Activated T-cell treated with anti-CD3 and anti-CD28 coated beads, Interleukin-2, amount 50 U/mL, for 24 hours (primary cell): ENCODE data around the gene RAD18.

ENCODE experiments used
- DNase-seq: peaks from one replicate; pipeline ENCODE4 v3.0.0-alpha.2; 2020
- H3K27ac Mint-ChIP-seq: 2 replicates; pipeline ENCODE4 v1.8.0; 2020; ENCODE audit warnings: mild to moderate bottlenecking, mixed read lengths
- H3K27me3 Mint-ChIP-seq: 2 replicates; pipeline ENCODE4 v1.8.0; 2020; ENCODE audit warnings: mixed read lengths
- H3K36me3 Mint-ChIP-seq: 2 replicates; pipeline ENCODE4 v1.8.0; 2020; ENCODE audit warnings: low read depth, mixed read lengths
- H3K4me1 Mint-ChIP-seq: 2 replicates; pipeline ENCODE4 v1.8.0; 2020; ENCODE audit warnings: low read depth, mixed read lengths
- H3K4me3 Mint-ChIP-seq: 2 replicates; pipeline ENCODE4 v1.8.0; 2020; ENCODE audit warnings: mild to moderate bottlenecking, moderate library complexity, mixed read lengths
- H3K9me3 Mint-ChIP-seq: 2 replicates; pipeline ENCODE4 v1.8.0; 2020; ENCODE audit warnings: mixed read lengths

RAD18 gene

DNA sequence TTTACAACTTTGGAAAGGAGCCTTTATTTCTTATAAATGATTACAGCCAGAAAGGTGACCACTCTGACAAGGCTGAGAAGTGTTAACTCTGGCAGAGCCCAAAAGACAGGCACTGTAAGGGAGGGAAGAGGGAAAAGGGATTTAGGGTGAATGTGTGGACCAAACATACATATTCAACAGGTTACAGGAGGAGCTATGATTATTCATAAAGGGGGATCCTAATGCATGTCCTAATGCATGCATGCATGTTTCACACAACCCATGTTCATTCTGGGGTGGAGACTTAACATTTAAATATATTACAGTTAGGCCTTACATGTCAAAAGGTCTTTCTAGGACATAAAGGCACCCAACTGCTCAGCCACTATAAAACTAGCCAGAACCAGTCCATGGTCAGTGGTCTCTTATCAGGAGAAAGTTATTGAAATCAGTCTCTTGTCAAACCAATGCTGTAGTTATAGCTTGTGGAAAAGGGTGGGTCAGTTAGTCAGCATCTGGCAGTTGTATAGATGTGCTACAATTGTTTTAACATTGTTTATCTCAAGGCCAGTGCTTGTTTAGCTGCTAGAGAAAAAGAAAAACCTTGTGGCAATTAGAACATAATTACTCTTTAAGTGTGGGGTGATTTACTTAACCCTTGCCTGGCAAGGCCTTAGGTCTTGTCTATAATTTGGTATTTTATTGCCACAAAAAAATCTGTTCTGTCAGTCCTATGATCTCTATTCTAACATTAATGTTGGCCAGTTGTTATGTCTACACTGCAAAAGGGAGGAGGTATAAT is 77.5 kb downstream of the RAD18 start:
- H3K36me3 Mint-ChIP-seq: peaks cover 96% of the 10 kb centered on the region

DNA sequence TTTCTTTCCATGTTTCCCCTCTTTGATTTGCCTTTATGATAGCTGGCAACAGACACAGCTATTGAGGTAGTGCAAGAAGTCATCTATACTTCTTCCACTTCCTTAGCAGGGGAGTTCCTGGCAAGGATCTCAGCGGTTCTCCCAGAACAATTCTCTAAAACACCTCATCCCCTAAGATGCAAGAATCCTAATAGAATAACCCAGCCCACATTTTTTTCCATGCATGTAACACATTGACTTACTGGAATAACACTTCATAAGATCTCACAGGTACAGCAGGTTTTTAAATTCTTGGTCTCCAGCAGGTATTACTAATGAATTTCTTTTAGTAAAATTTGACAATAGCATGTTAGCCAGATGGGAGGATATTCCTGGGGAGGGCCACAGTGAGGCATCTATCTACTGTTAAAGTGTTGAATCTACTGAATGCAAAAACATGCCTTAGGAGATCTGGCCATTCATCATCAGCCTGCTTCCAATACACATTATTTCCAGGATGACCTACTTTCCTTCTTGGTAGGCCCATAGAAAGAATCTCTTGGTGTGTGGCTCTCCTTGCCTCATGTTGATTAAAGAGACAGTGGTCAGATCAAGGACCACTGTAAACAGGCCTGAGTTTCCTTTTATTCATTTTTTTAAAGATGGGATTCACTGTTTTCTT is 78.5 kb downstream of the RAD18 start:
- no peak for DNase-seq
- peaks cover 3% of the 10 kb centered on the region for H3K9me3 Mint-ChIP-seq
- peaks cover 96% of the 10 kb centered on the region for H3K36me3 Mint-ChIP-seq
- H3K27me3 Mint-ChIP-seq: no peaks in the 10 kb centered on the region
- no peak overlapping the region for H3K27ac Mint-ChIP-seq
- H3K4me3 Mint-ChIP-seq: no peak overlapping the region
- no peaks in the 10 kb centered on the region for H3K4me1 Mint-ChIP-seq

More for the DNA sequence above, 77.5 kb downstream of the RAD18 start:
- Mint-ChIP-seq H3K4me1 (no peaks in the 10 kb centered on the region), H3K27me3 (no peaks in the 10 kb centered on the region), H3K27ac (no peak overlapping the region), H3K4me3 (no peak overlapping the region), H3K9me3 (peaks cover 3% of the 10 kb centered on the region)
- no peak for DNase-seq

DNA sequence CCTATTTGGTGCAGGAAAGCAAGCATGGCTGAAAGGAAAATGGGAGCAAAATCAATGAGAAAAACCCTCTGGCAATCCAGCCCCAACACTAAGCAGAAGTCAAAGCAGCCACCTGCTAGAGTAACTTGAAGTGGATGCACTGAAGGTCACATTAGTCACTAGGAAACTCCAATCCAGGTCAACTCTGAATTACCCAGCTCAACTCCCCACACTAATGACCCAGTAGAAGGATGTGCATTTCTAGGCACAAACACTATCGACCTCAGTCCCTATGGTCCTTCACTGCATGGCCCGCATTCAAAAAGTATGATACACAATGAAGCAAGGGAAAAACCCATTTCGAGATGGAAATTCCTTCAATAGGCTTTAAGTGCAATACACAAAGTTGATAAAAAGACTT is 80.6 kb downstream of the RAD18 start:
- H3K9me3 Mint-ChIP-seq: peaks cover 3% of the 10 kb centered on the region
- no peak overlapping the region for H3K27ac Mint-ChIP-seq
- H3K4me1 Mint-ChIP-seq: no peaks in the 10 kb centered on the region
- no peak for DNase-seq
- H3K27me3 Mint-ChIP-seq: no peaks in the 10 kb centered on the region
- H3K4me3 Mint-ChIP-seq: no peak overlapping the region
- H3K36me3 Mint-ChIP-seq: peaks cover 98% of the 10 kb centered on the region

DNA sequence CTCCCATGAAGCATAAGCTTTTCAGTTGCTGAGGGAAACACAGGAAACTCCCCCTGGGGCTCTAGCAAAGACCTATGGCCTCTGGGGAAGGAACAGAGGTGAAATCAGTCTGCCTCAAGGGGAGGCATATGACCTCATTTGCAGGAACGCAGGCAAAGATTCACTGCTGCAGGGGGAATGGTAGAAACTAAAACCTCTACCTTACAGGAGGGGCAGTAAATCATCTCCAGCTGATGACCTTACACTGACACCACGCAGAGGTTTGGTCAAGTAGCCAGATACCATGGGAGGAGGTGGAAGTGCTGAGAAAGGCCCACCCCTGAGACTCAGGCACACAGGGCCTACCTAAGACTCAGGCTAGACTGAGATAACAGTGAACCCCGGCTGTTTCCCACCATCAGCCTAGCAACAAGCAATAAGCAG is 81.1 kb downstream of the RAD18 start:
- no peaks in the 10 kb centered on the region for H3K4me1 Mint-ChIP-seq
- no peaks in the 10 kb centered on the region for H3K27me3 Mint-ChIP-seq
- H3K36me3 Mint-ChIP-seq: peaks cover 98% of the 10 kb centered on the region
- H3K4me3 Mint-ChIP-seq: no peak overlapping the region
- DNase-seq: no peak
- H3K27ac Mint-ChIP-seq: no peak overlapping the region
- H3K9me3 Mint-ChIP-seq: peaks cover 3% of the 10 kb centered on the region

DNA sequence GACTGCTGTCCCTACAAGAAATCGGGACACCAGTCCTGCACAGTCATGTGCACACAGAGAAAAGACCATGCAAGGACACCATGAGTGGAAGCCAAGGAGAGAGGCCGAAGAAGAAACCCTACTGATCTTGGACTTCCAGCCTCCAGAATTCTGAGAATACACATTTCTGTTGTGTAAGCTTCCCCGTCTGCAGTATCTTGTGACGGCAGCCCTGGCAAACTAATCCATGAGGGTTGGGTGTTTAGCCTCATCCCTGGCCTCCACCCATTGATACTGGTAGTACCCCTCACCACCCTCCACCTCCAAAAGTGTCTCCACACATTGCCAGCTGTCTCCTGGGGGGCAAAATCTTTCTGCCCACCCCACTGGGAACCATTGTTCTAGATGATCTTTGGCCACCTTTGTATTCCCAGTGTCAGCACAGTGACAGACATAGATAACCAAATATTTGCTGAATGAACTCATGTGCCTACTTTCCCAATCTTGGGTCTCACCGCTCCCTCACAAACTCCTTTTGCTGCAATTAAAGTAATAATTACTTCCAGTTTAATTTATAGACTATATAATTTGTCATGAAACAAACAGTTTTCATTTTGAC is 83.8 kb downstream of the RAD18 start:
- no peak overlapping the region for H3K4me3 Mint-ChIP-seq
- H3K9me3 Mint-ChIP-seq: peaks cover under 1% of the 10 kb centered on the region
- H3K4me1 Mint-ChIP-seq: no peaks in the 10 kb centered on the region
- no peaks in the 10 kb centered on the region for H3K27me3 Mint-ChIP-seq
- DNase-seq: no peak
- peaks cover 84% of the 10 kb centered on the region for H3K36me3 Mint-ChIP-seq
- H3K27ac Mint-ChIP-seq: no peak overlapping the region

DNA sequence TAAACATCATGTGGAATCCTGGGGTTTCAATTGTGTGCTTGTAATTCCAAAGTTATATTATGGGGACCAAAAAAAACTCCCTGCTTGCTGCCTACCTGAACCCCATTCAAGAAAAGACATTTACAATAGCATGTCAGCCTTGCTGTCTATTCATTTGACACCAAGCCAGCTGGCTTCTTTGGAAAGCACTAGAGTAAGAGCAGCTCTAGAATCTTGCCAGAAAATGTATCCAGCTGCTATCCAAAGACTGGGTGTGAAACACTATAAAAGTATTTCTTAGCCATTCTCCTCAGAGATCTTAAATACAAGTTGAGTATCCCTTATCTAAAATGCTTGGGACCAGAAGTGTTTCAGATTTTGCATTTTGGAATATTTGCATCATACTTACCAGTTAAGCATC is 87.4 kb downstream of the RAD18 start:
- Mint-ChIP-seq H3K27ac (no peak overlapping the region), H3K36me3 (peaks cover 51% of the 10 kb centered on the region), H3K27me3 (no peaks in the 10 kb centered on the region), H3K4me3 (no peak overlapping the region), H3K4me1 (no peaks in the 10 kb centered on the region), H3K9me3 (no peaks in the 10 kb centered on the region)
- no peak for DNase-seq

DNA sequence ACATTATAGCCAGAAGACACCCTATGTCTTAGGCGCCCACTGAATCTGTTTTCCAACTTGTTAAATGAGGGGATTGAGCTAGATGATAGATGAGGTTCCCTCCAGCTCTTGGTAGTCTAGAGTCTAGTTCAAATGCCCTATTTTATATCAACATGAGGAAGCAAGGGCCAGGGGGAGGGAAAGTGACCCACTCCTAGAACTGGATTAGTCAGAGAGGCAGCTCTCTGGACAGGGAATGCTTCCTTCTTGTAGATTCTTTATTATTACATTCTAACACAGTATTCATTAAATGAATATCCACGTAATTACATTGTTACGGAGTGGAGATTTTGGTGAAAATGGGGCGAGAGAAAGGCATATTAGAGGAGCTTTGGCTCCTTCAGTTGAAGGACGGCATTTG is 89.5 kb downstream of the RAD18 start:
- Mint-ChIP-seq H3K27me3 (no peaks in the 10 kb centered on the region), H3K4me1 (no peaks in the 10 kb centered on the region), H3K9me3 (no peaks in the 10 kb centered on the region), H3K4me3 (no peak overlapping the region), H3K27ac (no peak overlapping the region), H3K36me3 (peaks cover 31% of the 10 kb centered on the region)
- no peak for DNase-seq

DNA sequence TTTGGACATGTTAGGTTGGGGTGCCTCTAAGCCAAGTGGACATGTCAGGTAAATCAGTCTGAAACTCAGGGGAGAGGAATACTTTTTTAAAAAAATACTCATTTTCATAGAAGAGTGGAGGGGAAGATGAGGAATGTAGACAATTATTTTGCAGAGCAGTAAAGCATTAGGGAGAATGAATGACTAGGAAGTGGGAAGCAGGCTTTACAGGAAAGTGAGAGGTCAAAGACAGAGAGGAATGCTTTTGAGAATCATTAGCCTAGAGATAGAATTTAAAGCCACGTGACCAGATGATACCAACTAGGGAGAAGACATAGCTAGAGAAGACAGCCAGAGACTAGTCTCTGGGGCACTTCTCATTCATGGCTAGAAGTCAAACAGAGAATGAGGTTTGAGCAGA is 91.0 kb downstream of the RAD18 start:
- peaks cover 17% of the 10 kb centered on the region for H3K36me3 Mint-ChIP-seq
- DNase-seq: no peak
- no peaks in the 10 kb centered on the region for H3K4me1 Mint-ChIP-seq
- no peak overlapping the region for H3K4me3 Mint-ChIP-seq
- H3K27ac Mint-ChIP-seq: no peak overlapping the region
- no peaks in the 10 kb centered on the region for H3K9me3 Mint-ChIP-seq
- H3K27me3 Mint-ChIP-seq: no peaks in the 10 kb centered on the region

DNA sequence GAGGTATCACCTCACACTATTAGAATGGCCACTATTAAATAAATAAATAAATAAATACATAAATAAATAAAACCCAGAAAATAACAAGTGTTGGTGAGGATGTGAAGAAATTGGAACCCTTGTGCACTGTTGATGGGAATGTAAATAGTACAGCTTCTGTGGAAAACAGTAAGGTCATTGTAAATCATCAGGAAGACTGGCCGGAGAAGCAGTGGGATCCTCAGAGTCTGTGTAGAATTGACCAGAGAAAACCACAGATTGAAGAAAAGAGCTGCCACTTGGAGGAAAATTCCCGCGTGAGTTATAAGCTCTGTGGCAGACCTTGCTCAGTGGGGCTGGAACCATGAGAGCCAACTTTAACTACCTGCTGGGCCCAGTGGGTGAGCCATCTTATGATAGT is 92.0 kb downstream of the RAD18 start:
- Mint-ChIP-seq H3K27me3 (no peaks in the 10 kb centered on the region), H3K4me3 (no peak overlapping the region), H3K27ac (no peak overlapping the region), H3K36me3 (peaks cover 7% of the 10 kb centered on the region), H3K9me3 (no peaks in the 10 kb centered on the region), H3K4me1 (no peaks in the 10 kb centered on the region)
- DNase-seq: no peak

DNA sequence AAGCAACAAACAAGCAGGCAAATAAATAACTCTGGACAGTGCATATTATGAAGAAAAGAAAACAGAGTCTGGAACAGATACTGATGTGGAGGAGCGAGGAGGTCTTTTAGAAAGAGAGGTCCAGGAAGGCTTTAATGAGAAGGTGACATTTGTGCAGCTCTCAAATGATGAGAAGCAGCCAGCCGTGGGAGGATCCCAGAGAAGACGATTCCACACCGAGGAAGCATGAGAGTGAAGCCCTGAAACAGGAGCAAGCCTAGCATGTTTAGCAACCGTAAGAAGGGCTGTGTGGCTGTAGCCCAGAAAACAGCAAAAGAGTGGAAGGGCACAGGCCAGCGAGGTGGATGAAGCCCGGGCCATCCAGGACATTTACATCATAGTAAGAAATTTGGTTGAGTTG is 93.1 kb downstream of the RAD18 start:
- H3K27ac Mint-ChIP-seq: no peak overlapping the region
- H3K4me1 Mint-ChIP-seq: no peaks in the 10 kb centered on the region
- H3K36me3 Mint-ChIP-seq: peaks cover 2% of the 10 kb centered on the region
- DNase-seq: no peak
- no peak overlapping the region for H3K4me3 Mint-ChIP-seq
- no peaks in the 10 kb centered on the region for H3K9me3 Mint-ChIP-seq
- H3K27me3 Mint-ChIP-seq: no peaks in the 10 kb centered on the region

DNA sequence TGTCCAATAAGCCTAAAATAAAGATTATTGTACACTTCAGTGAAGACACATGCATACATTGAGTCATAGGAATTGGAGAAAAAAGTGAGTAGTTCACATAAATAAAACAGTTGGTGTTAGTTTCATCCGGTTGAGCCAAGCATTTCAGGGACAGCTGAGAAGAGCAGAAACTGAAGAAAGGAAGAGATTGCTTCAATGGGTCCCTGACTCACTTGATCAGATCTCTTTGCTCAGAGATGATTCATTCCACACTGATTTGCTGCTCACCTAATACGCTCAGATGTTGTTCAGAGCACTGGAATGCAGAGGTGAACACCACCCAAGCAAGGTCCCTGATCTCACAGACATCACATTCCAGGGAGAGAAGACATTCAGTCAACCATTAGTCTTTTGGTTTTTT is 93.7 kb downstream of the RAD18 start:
- no peaks in the 10 kb centered on the region for H3K9me3 Mint-ChIP-seq
- H3K27me3 Mint-ChIP-seq: no peaks in the 10 kb centered on the region
- H3K4me3 Mint-ChIP-seq: no peak overlapping the region
- peaks cover 2% of the 10 kb centered on the region for H3K36me3 Mint-ChIP-seq
- H3K27ac Mint-ChIP-seq: no peak overlapping the region
- no peak for DNase-seq
- no peaks in the 10 kb centered on the region for H3K4me1 Mint-ChIP-seq

DNA sequence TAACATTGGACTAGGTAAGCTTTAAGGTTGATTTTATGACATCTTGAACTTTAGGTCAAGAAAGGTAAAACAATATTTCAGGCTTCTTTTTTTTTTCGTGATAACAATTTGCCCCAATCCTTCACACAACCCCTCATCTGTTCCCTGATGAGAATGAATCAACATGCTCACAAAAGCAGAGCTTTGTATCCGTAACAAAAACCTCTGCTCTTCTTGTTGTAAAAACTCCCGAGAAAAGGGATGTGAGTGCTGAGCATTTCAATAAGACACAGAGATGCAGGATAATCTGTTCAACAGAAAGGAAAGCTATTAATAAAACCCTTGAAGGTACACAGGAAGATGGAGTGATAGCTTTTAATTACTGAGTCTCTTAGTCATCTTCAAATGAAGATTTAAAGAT is 94.3 kb downstream of the RAD18 start:
- DNase-seq: no peak
- Mint-ChIP-seq H3K36me3 (peaks cover 2% of the 10 kb centered on the region), H3K4me3 (no peak overlapping the region), H3K4me1 (no peaks in the 10 kb centered on the region), H3K27ac (no peak overlapping the region), H3K27me3 (no peaks in the 10 kb centered on the region), H3K9me3 (no peaks in the 10 kb centered on the region)

DNA sequence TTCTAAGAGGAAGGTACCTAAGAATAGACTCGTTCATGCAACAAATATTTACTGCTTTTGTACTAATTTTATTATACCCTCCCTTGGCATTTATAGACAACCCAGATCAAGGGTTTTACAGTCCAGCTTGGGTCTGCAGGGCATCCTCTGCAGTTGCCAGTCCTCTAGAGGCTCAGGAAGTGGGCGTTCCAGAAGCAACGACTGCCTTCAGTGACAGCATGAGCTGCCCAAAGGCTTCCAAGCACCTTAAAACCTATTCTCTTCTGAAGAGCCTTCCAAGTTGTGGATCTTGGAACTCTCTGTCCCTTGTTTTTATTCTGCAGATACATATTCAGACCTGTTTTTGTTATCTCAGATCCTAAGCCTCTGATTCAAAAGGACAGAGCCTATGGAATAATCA is 95.6 kb downstream of the RAD18 start:
- no peaks in the 10 kb centered on the region for H3K9me3 Mint-ChIP-seq
- no peak for DNase-seq
- H3K27me3 Mint-ChIP-seq: no peaks in the 10 kb centered on the region
- no peak overlapping the region for H3K4me3 Mint-ChIP-seq
- no peaks in the 10 kb centered on the region for H3K4me1 Mint-ChIP-seq
- H3K36me3 Mint-ChIP-seq: peaks cover 6% of the 10 kb centered on the region
- no peak overlapping the region for H3K27ac Mint-ChIP-seq

DNA sequence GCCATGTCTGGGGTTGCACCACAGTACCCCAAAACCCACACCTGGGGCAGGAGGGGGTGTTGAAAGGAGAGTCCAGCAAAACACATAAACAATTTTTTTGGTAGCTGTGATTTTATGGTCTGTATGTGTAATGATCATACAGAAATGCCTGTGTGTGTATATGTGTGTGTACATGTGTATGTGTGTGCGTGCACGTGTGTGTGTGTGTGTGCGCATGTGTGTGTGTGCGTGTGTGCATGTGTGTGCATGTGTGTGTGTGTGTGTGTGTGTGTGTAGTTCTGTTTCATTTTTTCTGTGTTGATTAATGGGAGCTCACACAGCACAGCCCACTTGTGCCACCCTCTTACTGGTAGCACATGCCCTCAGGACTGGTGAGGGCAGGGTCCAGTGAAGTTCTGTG is 97.6 kb downstream of the RAD18 start:
- Mint-ChIP-seq H3K4me1 (no peaks in the 10 kb centered on the region), H3K9me3 (no peaks in the 10 kb centered on the region), H3K4me3 (no peak overlapping the region), H3K36me3 (peaks cover 4% of the 10 kb centered on the region), H3K27me3 (no peaks in the 10 kb centered on the region), H3K27ac (no peak overlapping the region)
- no peak for DNase-seq
